ENCODE results near the gene CDK19.

DNA sequence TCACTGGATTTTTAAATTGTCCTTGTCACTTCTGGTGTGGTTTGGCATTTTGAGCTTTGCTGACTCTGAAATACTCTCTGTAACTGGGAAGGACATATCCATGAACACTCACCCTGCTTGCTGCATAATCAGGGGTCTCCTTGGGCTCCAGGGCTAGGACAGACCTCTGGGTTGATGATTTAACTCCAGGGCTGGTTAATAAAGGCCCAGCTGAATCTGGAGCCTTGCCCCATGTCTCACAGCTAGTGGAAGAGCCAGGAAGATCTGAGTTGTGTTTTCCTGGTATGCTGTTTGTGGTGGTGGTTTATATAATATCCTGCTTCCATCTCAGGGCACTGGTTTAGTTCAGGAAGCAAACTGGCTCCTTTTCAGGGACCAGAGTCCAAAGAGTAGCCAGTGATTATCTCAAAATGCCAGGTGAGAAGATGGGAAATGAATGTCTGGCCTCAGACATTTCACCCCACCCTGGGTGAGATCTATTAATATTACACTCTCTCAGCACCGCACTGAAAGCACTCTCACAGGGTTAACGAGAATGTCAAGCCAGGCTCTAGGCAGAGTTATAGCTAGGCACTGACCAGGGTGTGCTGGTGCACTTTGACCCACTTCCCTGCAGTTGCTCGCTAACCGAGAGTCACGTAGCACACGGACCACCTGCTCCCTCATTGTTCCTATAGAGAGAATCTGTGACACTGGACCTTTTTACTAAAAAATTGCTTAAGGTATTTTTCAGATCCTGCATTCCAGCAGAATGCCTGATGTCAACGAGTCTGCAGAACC is 248.7 kb downstream of the CDK19 start:
- TF ChIP-seq EZH2 (IDR thresholded peaks at IDR 0.05) (no peak), POLR2AphosphoS5 (IDR thresholded peaks at IDR 0.05; ENCODE audit: borderline replicate concordance, low read depth, low read length) (no peak)

Measured in SK-N-MC (cell line).